ENCODE data around the gene HSBP1L1. TPM values are rescaled to one million over a fixed set of nuclear protein-coding genes. Genes with fewer than 3 reads are reported as not detected.

HSBP1L1 gene
- total and polyA plus RNA-seq, 2 of the 13 experiments (the other 11 are each of a cell fraction or from before 2014, with no cell fraction given), result 22.6 to 45.1 TPM

DNA sequence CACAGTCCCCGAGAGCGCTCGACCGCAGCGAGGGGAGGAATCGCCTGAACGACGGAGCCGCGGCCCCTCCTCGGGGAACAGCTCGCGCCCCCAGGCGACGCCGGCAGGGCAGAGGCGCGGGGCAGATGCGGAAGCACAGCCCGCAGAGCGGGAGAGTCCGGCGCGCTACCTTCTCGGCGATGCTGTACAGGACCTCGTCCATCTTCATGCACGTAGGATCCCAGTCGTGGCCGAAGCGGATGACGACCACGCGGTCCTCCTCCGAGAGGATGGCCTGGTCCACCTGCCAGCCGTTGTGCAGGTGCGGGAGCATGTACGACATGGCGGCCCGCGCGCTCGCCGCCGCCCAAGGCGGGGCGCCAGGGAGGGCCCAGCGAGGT is 23.6 kb downstream of the HSBP1L1 start (continued):
- TF ChIP-seq ARHGAP35 (CRISPR knock-in tag; IDR thresholded peaks at IDR 0.05; ENCODE audit: borderline replicate concordance), result no peak
- no peak for TF ChIP-seq HNRNPK (IDR thresholded peaks at IDR 0.05; ENCODE audit: low read depth, low read length, poor library complexity, severe bottlenecking)
- no peak for TF ChIP-seq ZNF431 (CRISPR knock-in tag; IDR thresholded peaks at IDR 0.05; ENCODE audit: borderline replicate concordance, low read depth)
- TF ChIP-seq, protein P1, sequence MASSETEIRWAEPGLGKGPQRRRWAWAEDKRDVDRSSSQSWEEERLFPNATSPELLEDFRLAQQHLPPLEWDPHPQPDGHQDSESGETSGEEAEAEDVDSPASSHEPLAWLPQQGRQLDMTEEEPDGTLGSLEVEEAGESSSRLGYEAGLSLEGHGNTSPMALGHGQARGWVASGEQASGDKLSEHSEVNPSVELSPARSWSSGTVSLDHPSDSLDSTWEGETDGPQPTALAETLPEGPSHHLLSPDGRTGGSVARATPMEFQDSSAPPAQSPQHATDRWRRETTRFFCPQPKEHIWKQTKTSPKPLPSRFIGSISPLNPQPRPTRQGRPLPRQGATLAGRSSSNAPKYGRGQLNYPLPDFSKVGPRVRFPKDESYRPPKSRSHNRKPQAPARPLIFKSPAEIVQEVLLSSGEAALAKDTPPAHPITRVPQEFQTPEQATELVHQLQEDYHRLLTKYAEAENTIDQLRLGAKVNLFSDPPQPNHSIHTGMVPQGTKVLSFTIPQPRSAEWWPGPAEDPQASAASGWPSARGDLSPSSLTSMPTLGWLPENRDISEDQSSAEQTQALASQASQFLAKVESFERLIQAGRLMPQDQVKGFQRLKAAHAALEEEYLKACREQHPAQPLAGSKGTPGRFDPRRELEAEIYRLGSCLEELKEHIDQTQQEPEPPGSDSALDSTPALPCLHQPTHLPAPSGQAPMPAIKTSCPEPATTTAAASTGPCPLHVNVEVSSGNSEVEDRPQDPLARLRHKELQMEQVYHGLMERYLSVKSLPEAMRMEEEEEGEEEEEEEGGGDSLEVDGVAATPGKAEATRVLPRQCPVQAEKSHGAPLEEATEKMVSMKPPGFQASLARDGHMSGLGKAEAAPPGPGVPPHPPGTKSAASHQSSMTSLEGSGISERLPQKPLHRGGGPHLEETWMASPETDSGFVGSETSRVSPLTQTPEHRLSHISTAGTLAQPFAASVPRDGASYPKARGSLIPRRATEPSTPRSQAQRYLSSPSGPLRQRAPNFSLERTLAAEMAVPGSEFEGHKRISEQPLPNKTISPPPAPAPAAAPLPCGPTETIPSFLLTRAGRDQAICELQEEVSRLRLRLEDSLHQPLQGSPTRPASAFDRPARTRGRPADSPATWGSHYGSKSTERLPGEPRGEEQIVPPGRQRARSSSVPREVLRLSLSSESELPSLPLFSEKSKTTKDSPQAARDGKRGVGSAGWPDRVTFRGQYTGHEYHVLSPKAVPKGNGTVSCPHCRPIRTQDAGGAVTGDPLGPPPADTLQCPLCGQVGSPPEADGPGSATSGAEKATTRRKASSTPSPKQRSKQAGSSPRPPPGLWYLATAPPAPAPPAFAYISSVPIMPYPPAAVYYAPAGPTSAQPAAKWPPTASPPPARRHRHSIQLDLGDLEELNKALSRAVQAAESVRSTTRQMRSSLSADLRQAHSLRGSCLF (CRISPR knock-in tag; IDR thresholded peaks at IDR 0.05; ENCODE audit: borderline replicate concordance), result no peak
- TF ChIP-seq ZNF7 (CRISPR knock-in tag; IDR thresholded peaks at IDR 0.05), result no peak
- TF ChIP-seq, protein P2, sequence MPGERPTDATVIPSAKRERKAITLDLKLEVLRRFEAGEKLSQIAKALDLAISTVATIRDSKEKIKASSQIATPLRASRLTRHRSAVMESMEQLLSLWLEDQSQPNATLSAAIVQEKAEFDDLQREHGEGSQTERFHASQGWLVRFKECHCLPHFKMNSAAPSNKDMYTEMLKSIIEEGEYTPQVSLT (CRISPR knock-in tag; IDR thresholded peaks at IDR 0.05; ENCODE audit: borderline replicate concordance, low read depth), result no peak
- no peak for TF ChIP-seq ZNF264 (CRISPR knock-in tag; IDR thresholded peaks at IDR 0.05)
- peak; percentile 85; the same call in 1 of the 2 replicates for TF ChIP-seq ARID2 (CRISPR knock-in tag; IDR thresholded peaks at IDR 0.05; ENCODE audit: borderline replicate concordance)
- TF ChIP-seq ZKSCAN5 (CRISPR knock-in tag; IDR thresholded peaks at IDR 0.05), result no peak
- TF ChIP-seq, protein P3, sequence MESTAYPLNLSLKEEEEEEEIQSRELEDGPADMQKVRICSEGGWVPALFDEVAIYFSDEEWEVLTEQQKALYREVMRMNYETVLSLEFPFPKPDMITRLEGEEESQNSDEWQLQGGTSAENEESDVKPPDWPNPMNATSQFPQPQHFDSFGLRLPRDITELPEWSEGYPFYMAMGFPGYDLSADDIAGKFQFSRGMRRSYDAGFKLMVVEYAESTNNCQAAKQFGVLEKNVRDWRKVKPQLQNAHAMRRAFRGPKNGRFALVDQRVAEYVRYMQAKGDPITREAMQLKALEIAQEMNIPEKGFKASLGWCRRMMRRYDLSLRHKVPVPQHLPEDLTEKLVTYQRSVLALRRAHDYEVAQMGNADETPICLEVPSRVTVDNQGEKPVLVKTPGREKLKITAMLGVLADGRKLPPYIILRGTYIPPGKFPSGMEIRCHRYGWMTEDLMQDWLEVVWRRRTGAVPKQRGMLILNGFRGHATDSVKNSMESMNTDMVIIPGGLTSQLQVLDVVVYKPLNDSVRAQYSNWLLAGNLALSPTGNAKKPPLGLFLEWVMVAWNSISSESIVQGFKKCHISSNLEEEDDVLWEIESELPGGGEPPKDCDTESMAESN (CRISPR knock-in tag; conservative IDR thresholded peaks at IDR 0.05), result peak; percentile 28; the same call in 1 of the 2 replicates
- TF ChIP-seq RFX1 (IDR thresholded peaks at IDR 0.05), result no peak
- TF ChIP-seq ZNF468 (CRISPR knock-in tag; IDR thresholded peaks at IDR 0.05), result no peak
- TF ChIP-seq PREB (CRISPR knock-in tag; IDR thresholded peaks at IDR 0.05), result no peak
- TF ChIP-seq FOXM1 (CRISPR knock-in tag; IDR thresholded peaks at IDR 0.05), result no peak
- no peak for TF ChIP-seq MAFF (IDR thresholded peaks at IDR 0.05; ENCODE audit: low read depth, low read length)
- no peak for TF ChIP-seq ZNF33A (CRISPR knock-in tag; IDR thresholded peaks at IDR 0.05; ENCODE audit: borderline replicate concordance)
- no peak for TF ChIP-seq MED1 (CRISPR knock-in tag; IDR thresholded peaks at IDR 0.05)
- no peak for TF ChIP-seq THRA (CRISPR knock-in tag; IDR thresholded peaks at IDR 0.05; ENCODE audit: borderline replicate concordance)
- no peak for TF ChIP-seq SP1 (IDR thresholded peaks at IDR 0.05)
- no peak for TF ChIP-seq SP1 (CRISPR knock-in tag; IDR thresholded peaks at IDR 0.05)
- TF ChIP-seq TOPORS (CRISPR knock-in tag; IDR thresholded peaks at IDR 0.05), result 0 out of 2 replicates have a peak, but pooled peaks have one; percentile 48
- peak; percentile 80; the same call in 1 of the 2 replicates for TF ChIP-seq ZMAT3 (CRISPR knock-in tag; conservative IDR thresholded peaks at IDR 0.05)

Data from HepG2 (cell line).